Psoas muscle (tissue), 8 donors: ENCODE measurements around the gene UQCRH. TPM values are rescaled to one million over a fixed set of nuclear protein-coding genes. Genes with fewer than 3 reads are reported as not detected.

Experiments
- ATAC-seq, 4 donors: fragments of 200-7000 bp; cut with Tn5 transposase; one replicate each; pipeline ENCODE4 v1.9.1; 2020; ENCODE audit warnings: moderate library complexity in 3 of 4, mild to moderate bottlenecking in 2 of 4
- DNase-seq, 2 donors: peaks; one replicate each; pipeline ENCODE4 v3.0.0-alpha.2; 2020
- H3K27ac ChIP-seq: fragments of 200-600 bp; one replicate; pipeline ENCODE4 v1.8.0; 2022
- H3K27me3 ChIP-seq, 3 donors: fragments of 200-600 bp in 1 of 3; one replicate each; pipeline versions ENCODE4 v1.6.1 to v1.8.0; 2013 to 2022; ENCODE audit warnings: low read length in 2 of 3, mild to moderate bottlenecking in 2 of 3, moderate library complexity in 1 of 3; ENCODE audit not compliant: insufficient read depth in 3 of 3
- H3K36me3 ChIP-seq, 2 donors: fragments of 200-600 bp in 1 of 2; one replicate each; pipeline versions ENCODE4 v1.6.1 to v1.8.0; 2013 to 2022; ENCODE audit warnings: low read depth in 1 of 2, mild to moderate bottlenecking in 1 of 2, moderate library complexity in 1 of 2; ENCODE audit not compliant: insufficient read depth in 1 of 2
- H3K4me1 ChIP-seq: fragments of 200-600 bp; one replicate; pipeline ENCODE4 v1.8.0; 2022
- H3K4me3 ChIP-seq: fragments of 200-600 bp; one replicate; pipeline ENCODE4 v1.8.0; 2022; ENCODE audit warnings: mild to moderate bottlenecking
- H3K9me3 ChIP-seq: fragments of 200-600 bp; one replicate; pipeline ENCODE4 v1.8.0; 2022
- WGBS, 3 donors: extraction: QIAGEN DNeasy Blood & Tissue Kit; methylation state at CpG; one replicate each; pipeline versions ENCODE4 v1.1.6 to v1.1.7; 2013; 5-methylcytosine and 5-hydroxymethylcytosine counted together
- intact Hi-C, 2 donors: fragments of 100-400 bp; cut with DNase I; formaldehyde crosslinking; loops; one replicate each; pipeline versions ENCODE4 v1.11.0 to v1.14.2; 2022
- long read RNA-seq, 2 donors: library from polyadenylated mRNA; unstranded; transcript quantifications; one replicate each; pipeline ENCODE4 v2.0.0, GENCODE V29; 2021
- polyA plus RNA-seq, 3 donors: library from polyadenylated mRNA; stranded (reverse); fragments of 200-250 nt; gene quantifications; one replicate each; pipeline ENCODE4 v1.2.3, GENCODE V29; 2013
- total RNA-seq, 4 donors: library from RNA; stranded (reverse); fragmentation: NEBNext Ultra II Directional in 2 of 4; extraction: Animal tissue kit (Norgen Biotek cat#: 25700) in 2 of 4; gene quantifications; one replicate each; pipeline versions ENCODE4 v1.2.1 to v1.2.4, GENCODE V29; 2021 to 2023
- TF ChIP-seq, protein P1 (sequence below): fragments of 200-600 bp; IDR thresholded peaks from one replicate; pipeline ENCODE4 v1.8.0; 2022; ENCODE audit warnings: antibody characterized with exemption
- donor health status: healthy with polysubstance abuse.
- donor health status: DM: no; HTN: no; CAD: no; lungs with moderate emphysema.
- donor health status: Bipolar disorder and iron deficiency.
- donor health status: healthy.
- donor health status: DM: yes; HTN: yes; CAD: no.
- donor health status: DM: no; HTN: no; CAD: no.
- donor health status: DM: no; HTN: no; CAD: no.
- donor health status: DM: yes; HTN: yes; CAD: no.

UQCRH gene
- 100 to 1,000 TPM; 267 to 440 (median 370) TPM for total RNA-seq
- polyA plus RNA-seq, result 1,000 to 10,000 TPM in 1 of 3 donors, 100 to 1,000 TPM in 2; 773 to 1,297 (median 800) TPM
- long read RNA-seq, donor 1, transcript UQCRH-201 (4 exons, 604 nt), result major isoform, 78 of 90 reads
- long read RNA-seq, donor 1, transcript UQCRH-205 (5 exons, 674 nt), result minor isoform, 5 of 90 reads
- long read RNA-seq, donor 1, partial matches to known transcripts, result 1 of 90 reads
- long read RNA-seq, donor 1, other reads (novel, unspliced or antisense), result 2 of 90 reads
- long read RNA-seq, donor 2, transcript UQCRH-201 (4 exons, 604 nt), result major isoform, 79 of 118 reads
- long read RNA-seq, donor 2, transcript UQCRH-205 (5 exons, 674 nt), result minor isoform, 15 of 118 reads
- long read RNA-seq, donor 2, partial matches to known transcripts, result 2 of 118 reads
- long read RNA-seq, donor 2, other reads (novel, unspliced or antisense), result 20 of 118 reads

DNA sequence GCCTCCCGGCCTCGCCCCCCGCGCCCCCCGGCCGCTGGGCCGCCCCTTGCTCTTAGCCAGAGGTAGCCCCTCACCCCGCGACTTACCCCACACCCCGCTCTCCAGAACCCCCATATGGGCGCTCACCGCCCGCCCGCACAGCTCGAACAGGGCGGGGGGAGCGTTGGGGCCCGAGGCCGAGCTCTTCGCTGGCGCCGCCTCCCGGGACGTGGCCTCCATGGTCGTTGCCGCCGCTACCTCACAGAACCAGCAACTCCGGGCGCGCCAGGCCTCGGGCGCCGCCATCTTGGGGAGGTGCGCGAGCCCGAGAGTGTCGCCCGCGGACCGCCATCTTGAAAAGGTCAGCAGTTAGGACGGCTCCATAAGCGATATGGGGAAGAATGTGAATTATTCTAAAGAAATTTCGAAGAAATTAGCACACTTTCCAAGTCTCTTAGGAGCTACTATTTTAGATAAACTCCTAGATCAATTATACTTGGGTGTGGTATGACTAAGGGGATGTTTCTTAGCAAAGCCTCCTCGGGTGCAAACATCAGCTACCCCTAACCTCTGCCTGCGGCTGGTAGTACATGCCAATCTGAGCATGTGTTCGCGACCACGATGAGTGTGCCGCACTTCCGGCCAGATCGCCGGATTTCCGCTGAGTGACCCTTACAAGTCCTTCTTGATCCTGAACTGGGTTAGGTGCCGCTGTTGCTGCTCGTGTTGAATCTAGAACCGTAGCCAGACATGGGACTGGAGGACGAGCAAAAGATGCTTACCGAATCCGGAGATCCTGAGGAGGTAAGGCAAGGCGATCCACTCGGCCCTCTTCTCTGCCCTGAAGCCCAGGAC lies at the start of gene UQCRH, which contains the start of gene LRRC41:
Gene UQCRH (plus strand): TSS at position 661 of the 834 bp plus-strand sequence. CDS start 69 bp downstream, at position 730.
Gene LRRC41 (minus strand): TSS at position 579 of the 834 bp plus-strand sequence. CDS start 294 bp downstream, at position 285.
- Histone ChIP-seq H3K27ac (peak within 1 kb of the TSS; percentile 98), H3K27me3 (no peaks in the 10 kb centered on the region), H3K9me3 (no peaks in the 10 kb centered on the region), H3K36me3 (peaks cover under 1 to 12% of the 10 kb centered on the region in 2 donors), H3K4me1 (peaks cover 65% of the 10 kb centered on the region), H3K4me3 (peak within 1 kb of the TSS; percentile 100)
- WGBS, 3 donors, result 0 to 1% (median 0%) methylated on average over 50 to 61 of the region's 61 CpGs
- ATAC-seq (peak; percentile 90 to 93 (median 92)), DNase-seq (peak; percentile 94 to 98)
- intact Hi-C loops, result loop anchor here (1.0 to 2.0 kb wide), 3 partner anchors 16 to 46 kb away; partner anchors contain the start of gene NSUN4 (in 1 of the 2)
- TF ChIP-seq, protein P1, sequence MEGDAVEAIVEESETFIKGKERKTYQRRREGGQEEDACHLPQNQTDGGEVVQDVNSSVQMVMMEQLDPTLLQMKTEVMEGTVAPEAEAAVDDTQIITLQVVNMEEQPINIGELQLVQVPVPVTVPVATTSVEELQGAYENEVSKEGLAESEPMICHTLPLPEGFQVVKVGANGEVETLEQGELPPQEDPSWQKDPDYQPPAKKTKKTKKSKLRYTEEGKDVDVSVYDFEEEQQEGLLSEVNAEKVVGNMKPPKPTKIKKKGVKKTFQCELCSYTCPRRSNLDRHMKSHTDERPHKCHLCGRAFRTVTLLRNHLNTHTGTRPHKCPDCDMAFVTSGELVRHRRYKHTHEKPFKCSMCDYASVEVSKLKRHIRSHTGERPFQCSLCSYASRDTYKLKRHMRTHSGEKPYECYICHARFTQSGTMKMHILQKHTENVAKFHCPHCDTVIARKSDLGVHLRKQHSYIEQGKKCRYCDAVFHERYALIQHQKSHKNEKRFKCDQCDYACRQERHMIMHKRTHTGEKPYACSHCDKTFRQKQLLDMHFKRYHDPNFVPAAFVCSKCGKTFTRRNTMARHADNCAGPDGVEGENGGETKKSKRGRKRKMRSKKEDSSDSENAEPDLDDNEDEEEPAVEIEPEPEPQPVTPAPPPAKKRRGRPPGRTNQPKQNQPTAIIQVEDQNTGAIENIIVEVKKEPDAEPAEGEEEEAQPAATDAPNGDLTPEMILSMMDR, result no peak

DNA sequence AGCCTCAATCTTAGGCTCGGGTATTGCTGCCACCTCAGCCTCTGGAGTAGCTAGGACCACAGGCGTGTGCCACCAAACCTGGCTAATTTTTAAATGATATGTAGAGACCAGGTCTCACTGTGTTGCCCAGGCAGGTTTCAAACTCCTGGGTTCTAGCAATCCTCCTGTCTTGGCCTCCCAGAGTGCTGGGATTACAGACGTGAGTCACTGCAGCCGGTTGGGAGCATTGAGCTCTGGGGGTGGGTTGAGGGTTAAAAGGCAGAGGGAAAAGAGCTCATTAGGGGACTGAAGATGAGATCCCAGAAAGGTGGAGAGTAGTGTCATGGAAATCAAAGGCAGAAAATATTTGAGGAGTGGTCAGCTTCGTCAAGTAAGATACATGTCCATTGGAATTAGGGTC lies 48.8 kb upstream of the UQCRH start:
- TF ChIP-seq, protein P1, result no peak
- intact Hi-C loops, result no loop called here
- Histone ChIP-seq H3K4me3 (no peak overlapping the region), H3K36me3 (no peaks in the 10 kb centered on the region), H3K4me1 (no peaks in the 10 kb centered on the region), H3K27ac (no peak overlapping the region), H3K9me3 (no peaks in the 10 kb centered on the region), H3K27me3 (no peaks in the 10 kb centered on the region)
- ATAC-seq (no peak), DNase-seq (no peak)
- 92 to 96% (median 92%) methylated on average over 5 of the region's 5 CpGs for WGBS, 3 donors

DNA sequence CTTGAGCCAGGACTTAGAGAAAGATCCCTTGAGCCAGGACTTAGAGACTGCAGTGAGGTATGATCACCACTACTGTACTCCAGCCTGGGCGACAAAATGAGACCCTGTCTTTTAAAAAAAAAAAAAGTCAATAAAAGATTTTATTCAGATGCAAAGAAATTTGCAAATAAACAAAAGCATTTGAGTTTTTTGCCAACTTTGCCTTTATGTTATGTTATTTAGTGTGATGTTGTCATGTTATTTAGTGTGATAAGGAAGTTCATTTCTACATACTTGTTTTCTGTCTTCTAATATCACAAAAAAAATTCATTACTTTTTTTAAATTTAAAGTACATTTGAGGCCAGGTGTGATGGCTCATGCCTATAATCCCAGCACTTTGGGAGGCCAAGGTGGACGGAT lies 47.0 kb upstream of the UQCRH start:
- Histone ChIP-seq H3K27me3 (no peaks in the 10 kb centered on the region), H3K36me3 (peaks cover 0 to 8% of the 10 kb centered on the region in 2 donors), H3K4me1 (no peaks in the 10 kb centered on the region), H3K27ac (no peak overlapping the region), H3K4me3 (no peak overlapping the region), H3K9me3 (no peaks in the 10 kb centered on the region)
- ATAC-seq, result no peak
- WGBS, 3 donors, result 94 to 98% (median 98%) methylated on average over 2 of the region's 2 CpGs
- TF ChIP-seq, protein P1, result no peak
- no peak for DNase-seq
- intact Hi-C loops, result no loop called here

DNA sequence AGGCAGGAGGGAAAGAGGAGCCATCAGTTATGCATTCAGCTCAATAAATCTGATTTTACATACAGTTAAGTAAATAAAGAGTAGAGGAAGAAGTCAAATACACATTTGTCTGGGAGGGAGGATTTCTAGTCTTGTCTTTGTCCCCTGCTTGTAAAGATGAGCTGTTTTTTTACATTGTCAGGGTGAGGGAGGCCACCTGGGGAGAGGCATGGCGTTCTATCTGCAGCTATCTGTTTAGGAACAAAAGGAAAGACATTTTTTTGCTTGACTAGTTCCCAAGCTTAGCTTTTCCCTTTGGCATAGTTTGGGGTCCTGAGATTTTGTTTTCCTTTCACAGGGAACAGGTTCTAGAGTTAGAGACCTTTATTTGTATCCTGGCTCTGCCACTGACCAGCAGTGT lies 41.0 kb upstream of the UQCRH start:
- intact Hi-C loops, result no loop called here
- TF ChIP-seq, protein P1, result no peak
- Histone ChIP-seq H3K9me3 (no peaks in the 10 kb centered on the region), H3K27ac (no peak overlapping the region), H3K27me3 (no peaks in the 10 kb centered on the region), H3K4me3 (no peak overlapping the region), H3K36me3 (peaks cover 3 to 23% of the 10 kb centered on the region in 2 donors), H3K4me1 (no peaks in the 10 kb centered on the region)
- 95 to 96% (median 95%) methylated on average over 1 of the region's 1 CpG for WGBS, 3 donors
- no peak for DNase-seq
- ATAC-seq, result no peak
